DMS53 treated with DMSO at 0.1 percent for 48 hours (cell line): ENCODE results near the gene USPL1.
"Not testable (repeated sequence)": the region's sequence is repeated elsewhere in the genome, so short reads cannot be mapped to it uniquely, and the experiment has no call there.

ENCODE experiments used
- DNase-seq: peaks from one replicate; lab custom pipeline; 2025; ENCODE audit not compliant: unreplicated experiment; lab: John Stamatoyannopoulos, UW

The USPL1 gene

GRCh38 chr13:30617315-30618185, at the start of gene USPL1:
Gene USPL1 (plus strand): TSS chr13:30617920. CDS start chr13:30621141, 3,221 bp downstream.
- peak; percentile 90 for DNase-seq

- no peak for DNase-seq
These were observed 47.7 kb upstream of the USPL1 start for GRCh38 chr13:30569901-30570576.

GRCh38 chr13:30570691-30571090, 47.0 kb upstream of the USPL1 start:
- no peak for DNase-seq

- DNase-seq: peak; percentile 52
These were observed 44.9 kb upstream of the USPL1 start for GRCh38 chr13:30572859-30573275.

- no peak for DNase-seq
These were observed 41.2 kb upstream of the USPL1 start for GRCh38 chr13:30576528-30576927.

- no peak for DNase-seq
These were observed 40.3 kb upstream of the USPL1 start for GRCh38 chr13:30577401-30577852.

- no peak for DNase-seq
These were observed 36.7 kb upstream of the USPL1 start for GRCh38 chr13:30580852-30581502.

GRCh38 chr13:30581582-30581981, 36.1 kb upstream of the USPL1 start:
- no peak for DNase-seq

GRCh38 chr13:30584051-30584731, 33.5 kb upstream of the USPL1 start:
- no peak for DNase-seq

GRCh38 chr13:30585748-30586262, 31.9 kb upstream of the USPL1 start:
- no peak for DNase-seq

- DNase-seq: no peak
These were observed 30.5 kb upstream of the USPL1 start for GRCh38 chr13:30587231-30587630.

- DNase-seq: no peak
These were observed 30.0 kb upstream of the USPL1 start for GRCh38 chr13:30587739-30588138.

- no peak for DNase-seq
These were observed 24.7 kb upstream of the USPL1 start for GRCh38 chr13:30593001-30593400.

GRCh38 chr13:30600496-30600895, 17.2 kb upstream of the USPL1 start:
- DNase-seq: no peak

GRCh38 chr13:30601836-30602235, 15.9 kb upstream of the USPL1 start:
- DNase-seq: no peak

- DNase-seq: no peak
These were observed 12.7 kb upstream of the USPL1 start for GRCh38 chr13:30605052-30605451.

- DNase-seq: not testable (repeated sequence)
These were observed 10.5 kb upstream of the USPL1 start for GRCh38 chr13:30607186-30607585.

- DNase-seq: peak; percentile 83
These were observed 9.8 kb upstream of the USPL1 start for GRCh38 chr13:30607908-30608307.

GRCh38 chr13:30608364-30608763, 9.4 kb upstream of the USPL1 start:
- no peak for DNase-seq

GRCh38 chr13:30610311-30610710, 7.4 kb upstream of the USPL1 start:
- DNase-seq: no peak

GRCh38 chr13:30615481-30615865, 2.2 kb upstream of the USPL1 start:
- no peak for DNase-seq
